ENCODE measurements around the gene SFN.

SFN gene

DNA sequence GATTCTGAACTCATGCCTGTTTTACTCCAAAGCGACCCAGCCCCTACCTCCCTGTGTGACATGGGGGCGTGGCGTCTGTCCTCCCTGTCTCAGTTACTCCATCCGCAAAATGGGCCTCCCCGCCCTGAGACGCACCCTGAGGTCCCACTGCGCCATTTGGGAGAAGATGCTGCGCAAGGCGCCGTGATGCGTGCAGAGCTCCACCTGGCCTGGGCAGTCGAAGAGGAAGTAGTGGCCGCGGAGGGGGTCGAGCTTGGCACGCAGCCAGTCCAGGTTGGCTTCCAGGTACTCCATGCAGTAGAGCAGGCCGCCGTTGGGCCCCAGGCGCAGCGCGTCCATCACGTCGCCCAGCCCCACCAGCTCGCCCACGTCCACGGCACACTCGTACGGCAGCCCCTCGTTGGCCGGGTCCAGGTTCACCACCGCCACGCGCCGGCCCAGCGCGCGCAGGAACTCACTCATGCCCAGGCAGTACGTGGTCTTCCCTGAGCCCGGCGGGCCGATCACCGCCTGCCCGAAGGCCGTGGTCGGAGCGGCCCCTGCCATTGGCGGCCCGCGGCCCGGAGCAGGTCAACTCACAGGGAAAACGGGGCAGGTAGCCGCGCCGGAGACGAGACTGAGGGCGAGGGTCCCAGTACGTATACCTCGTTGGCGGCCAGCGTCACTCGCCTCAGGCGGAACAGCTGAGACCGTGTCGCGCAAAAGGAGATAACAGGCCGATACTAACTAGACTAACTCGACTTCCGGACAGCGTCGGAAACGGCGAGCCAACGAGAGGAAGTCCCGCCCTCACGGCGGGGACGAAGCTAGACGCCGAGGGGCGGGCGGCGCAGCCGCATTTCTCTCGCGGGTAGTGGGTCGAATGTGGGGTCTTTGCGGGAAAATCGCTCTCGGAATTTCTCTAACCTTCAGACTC, 26.9 kb downstream of the SFN start, which contains the start of gene GPN2:
GPN2 (minus strand) TSS at position 733 of the 916 bp plus-strand sequence; CDS start at position 546, 187 bp downstream.
- Histone ChIP-seq H3K4me2 (ENCODE audit: low read length) (peak within 1 kb of the TSS; percentile 86), H4K20me1 (ENCODE audit: control insufficient read depth, insufficient read depth, low read depth, low read length) (0 out of 2 replicates have a peak, but pooled peaks cover 9% of the 10 kb centered on the region), H3K9me2 (replicated peaks; ENCODE audit: control insufficient read depth, low read length) (no peaks in the 10 kb centered on the region), H3K4me3 (ENCODE audit: low read length) (peak within 1 kb of the TSS; percentile 93), H3F3A (ENCODE audit: control insufficient read depth, insufficient read depth) (peaks cover 15% of the 10 kb centered on the region), H3K79me2 (ENCODE audit: control insufficient read depth, low read length) (peaks cover 30% of the 10 kb centered on the region), H3K4me1 (ENCODE audit: control insufficient read depth, low read length) (peaks cover 21% of the 10 kb centered on the region), H3K27ac (ENCODE audit: low read depth, low read length) (peak within 1 kb of the TSS; percentile 61), H3K27me3 (ENCODE audit: control insufficient read depth, low read length) (no peaks in the 10 kb centered on the region), H3K9me3 (ENCODE audit: control insufficient read depth, insufficient read depth, low read length) (no peaks in the 10 kb centered on the region), H3K36me3 (ENCODE audit: control insufficient read depth, low read length) (peaks cover 68% of the 10 kb centered on the region)
- no peak for TF ChIP-seq EZH2phosphoT487 (IDR thresholded peaks at IDR 0.05; ENCODE audit: borderline replicate concordance, low read length)
- TF ChIP-seq, protein P1, sequence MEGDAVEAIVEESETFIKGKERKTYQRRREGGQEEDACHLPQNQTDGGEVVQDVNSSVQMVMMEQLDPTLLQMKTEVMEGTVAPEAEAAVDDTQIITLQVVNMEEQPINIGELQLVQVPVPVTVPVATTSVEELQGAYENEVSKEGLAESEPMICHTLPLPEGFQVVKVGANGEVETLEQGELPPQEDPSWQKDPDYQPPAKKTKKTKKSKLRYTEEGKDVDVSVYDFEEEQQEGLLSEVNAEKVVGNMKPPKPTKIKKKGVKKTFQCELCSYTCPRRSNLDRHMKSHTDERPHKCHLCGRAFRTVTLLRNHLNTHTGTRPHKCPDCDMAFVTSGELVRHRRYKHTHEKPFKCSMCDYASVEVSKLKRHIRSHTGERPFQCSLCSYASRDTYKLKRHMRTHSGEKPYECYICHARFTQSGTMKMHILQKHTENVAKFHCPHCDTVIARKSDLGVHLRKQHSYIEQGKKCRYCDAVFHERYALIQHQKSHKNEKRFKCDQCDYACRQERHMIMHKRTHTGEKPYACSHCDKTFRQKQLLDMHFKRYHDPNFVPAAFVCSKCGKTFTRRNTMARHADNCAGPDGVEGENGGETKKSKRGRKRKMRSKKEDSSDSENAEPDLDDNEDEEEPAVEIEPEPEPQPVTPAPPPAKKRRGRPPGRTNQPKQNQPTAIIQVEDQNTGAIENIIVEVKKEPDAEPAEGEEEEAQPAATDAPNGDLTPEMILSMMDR (IDR thresholded peaks at IDR 0.05; ENCODE audit: low read depth, low read length, poor library complexity, severe bottlenecking), result no peak

DNA sequence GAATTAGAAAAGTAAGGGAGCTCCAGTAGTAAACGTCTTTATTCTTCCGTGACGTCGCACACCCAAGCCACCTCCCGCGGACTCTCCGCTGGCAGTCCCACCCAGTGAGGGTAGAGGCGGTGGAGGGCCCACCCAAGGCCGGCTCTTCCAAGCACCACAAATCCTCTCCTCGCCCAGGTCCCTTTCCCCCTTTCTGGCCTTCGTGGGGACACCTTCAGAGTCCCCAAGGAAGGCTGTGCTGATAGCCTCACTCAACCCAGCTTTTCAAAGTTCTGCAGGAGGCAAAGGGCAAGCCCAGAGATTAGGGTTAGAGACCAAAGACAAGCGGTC, 27.5 kb downstream of the SFN start:
- H3K4me2 ChIP-seq (ENCODE audit: low read length), result peak overlapping the region; percentile 86
- peaks cover 21% of the 10 kb centered on the region for H3K4me1 ChIP-seq (ENCODE audit: control insufficient read depth, low read length)
- H3K27me3 ChIP-seq (ENCODE audit: control insufficient read depth, low read length), result no peaks in the 10 kb centered on the region
- peaks cover 15% of the 10 kb centered on the region for H3F3A ChIP-seq (ENCODE audit: control insufficient read depth, insufficient read depth)
- H3K27ac ChIP-seq (ENCODE audit: low read depth, low read length), result peak overlapping the region; percentile 61
- 0 out of 2 replicates have a peak, but pooled peaks cover 9% of the 10 kb centered on the region for H4K20me1 ChIP-seq (ENCODE audit: control insufficient read depth, insufficient read depth, low read depth, low read length)
- H3K4me3 ChIP-seq (ENCODE audit: low read length), result peak overlapping the region; percentile 93
- H3K36me3 ChIP-seq (ENCODE audit: control insufficient read depth, low read length), result peaks cover 64% of the 10 kb centered on the region
- no peaks in the 10 kb centered on the region for H3K9me3 ChIP-seq (ENCODE audit: control insufficient read depth, insufficient read depth, low read length)
- H3K79me2 ChIP-seq (ENCODE audit: control insufficient read depth, low read length), result peaks cover 31% of the 10 kb centered on the region
- H3K9me2 ChIP-seq (replicated peaks; ENCODE audit: control insufficient read depth, low read length), result no peaks in the 10 kb centered on the region
- no peak for TF ChIP-seq EZH2phosphoT487 (IDR thresholded peaks at IDR 0.05; ENCODE audit: borderline replicate concordance, low read length)
- TF ChIP-seq, protein P1 (IDR thresholded peaks at IDR 0.05; ENCODE audit: low read depth, low read length, poor library complexity, severe bottlenecking), result no peak

DNA sequence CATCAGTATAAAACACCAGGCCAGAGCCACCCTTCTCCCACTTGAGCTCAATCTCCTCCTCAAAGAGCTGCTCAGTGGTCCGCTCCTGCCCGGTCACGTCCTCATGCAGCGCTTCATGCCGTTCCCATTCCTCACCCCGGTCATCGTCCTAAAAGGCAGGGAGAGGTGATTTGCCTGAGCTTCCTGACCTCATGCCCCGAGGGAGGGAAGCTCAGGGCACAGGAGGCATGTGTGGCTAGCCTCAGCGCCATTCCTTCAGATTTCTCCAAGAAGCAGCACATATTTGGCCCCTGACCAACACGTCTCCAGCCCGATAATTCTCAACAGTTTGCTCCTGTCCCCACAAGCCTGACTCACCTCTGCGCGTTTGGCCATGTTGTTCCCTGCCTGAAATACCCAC, 31.3 kb downstream of the SFN start:
- Histone ChIP-seq H3K27ac (ENCODE audit: low read depth, low read length) (no peak overlapping the region), H3K4me3 (ENCODE audit: low read length) (no peak overlapping the region), H3K36me3 (ENCODE audit: control insufficient read depth, low read length) (peaks cover 39% of the 10 kb centered on the region), H3K27me3 (ENCODE audit: control insufficient read depth, low read length) (no peaks in the 10 kb centered on the region), H3K4me2 (ENCODE audit: low read length) (no peak overlapping the region), H3K79me2 (ENCODE audit: control insufficient read depth, low read length) (peaks cover 29% of the 10 kb centered on the region), H3K9me2 (replicated peaks; ENCODE audit: control insufficient read depth, low read length) (no peaks in the 10 kb centered on the region), H4K20me1 (ENCODE audit: control insufficient read depth, insufficient read depth, low read depth, low read length) (0 out of 2 replicates have a peak, but pooled peaks cover 3% of the 10 kb centered on the region), H3K9me3 (ENCODE audit: control insufficient read depth, insufficient read depth, low read length) (no peaks in the 10 kb centered on the region), H3F3A (ENCODE audit: control insufficient read depth, insufficient read depth) (peaks cover 6% of the 10 kb centered on the region; the same call in 1 of the 2 replicates), H3K4me1 (ENCODE audit: control insufficient read depth, low read length) (peaks cover 15% of the 10 kb centered on the region)
- TF ChIP-seq, protein P1 (IDR thresholded peaks at IDR 0.05; ENCODE audit: low read depth, low read length, poor library complexity, severe bottlenecking), result no peak
- no peak for TF ChIP-seq EZH2phosphoT487 (IDR thresholded peaks at IDR 0.05; ENCODE audit: borderline replicate concordance, low read length)

Measured in DOHH2 (cell line).